PFSK-1 (cell line): ENCODE measurements around the gene HDGFL3.

Experiments
- FOXP2 ChIP-seq: optimal IDR thresholded peaks from 2 replicates; pipeline ENCODE3; 2011; ENCODE audit warnings: borderline replicate concordance, control low read depth, inconsistent platforms; ENCODE audit not compliant: insufficient read depth; ENCODE audit errors: extremely low read length, extremely low read depth
- POLR2AphosphoS5 ChIP-seq: IDR thresholded peaks from 2 replicates; pipeline ENCODE4 v1.6.1; 2012; ENCODE audit warnings: low read depth, mild to moderate bottlenecking, control low read depth, low read length, moderate library complexity
- SIN3A ChIP-seq: IDR thresholded peaks from 2 replicates; pipeline ENCODE4 v1.6.1; 2012; ENCODE audit warnings: mild to moderate bottlenecking, low read length, moderate library complexity, borderline replicate concordance; ENCODE audit not compliant: insufficient read depth
- TAF1 ChIP-seq: IDR thresholded peaks from 2 replicates; pipeline ENCODE4 v1.6.1; 2012; ENCODE audit warnings: low read length, control low read depth, borderline replicate concordance; ENCODE audit not compliant: insufficient read depth
- TF ChIP-seq, protein P1 (sequence below), 2 experiments: IDR thresholded peaks; 2 replicates each; pipeline versions ENCODE4 v1.6.1 to v1.8.0; 2011 to 2012; ENCODE audit warnings: low read depth in 2 of 2, low read length in 2 of 2, control low read depth in 1 of 2, inconsistent platforms in 1 of 2, mild to moderate bottlenecking in 1 of 2, moderate library complexity in 1 of 2; ENCODE audit not compliant: insufficient read depth in 1 of 2

The HDGFL3 gene

DNA sequence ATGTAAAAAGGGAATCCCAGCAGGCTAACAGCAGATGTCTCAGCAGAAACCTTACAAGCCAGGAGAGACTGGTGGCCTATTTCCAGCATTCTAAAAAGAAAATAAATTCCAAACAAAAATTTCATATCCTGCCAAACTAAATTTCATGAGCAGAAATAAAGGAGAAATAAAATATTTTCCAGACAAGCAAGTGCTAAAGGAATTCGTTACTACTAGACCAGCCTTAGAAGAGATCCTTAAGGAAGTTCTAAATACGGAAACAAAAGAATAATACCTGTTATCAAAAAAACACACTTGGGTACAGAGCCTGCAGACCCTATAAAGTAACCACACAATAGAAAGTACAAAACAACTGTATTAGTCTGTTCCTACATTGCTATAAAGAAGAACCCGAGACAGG lies 41.4 kb downstream of the HDGFL3 start:
- no peak for TF ChIP-seq POLR2AphosphoS5
- no peak for TF ChIP-seq TAF1
- no peak for TF ChIP-seq SIN3A
- TF ChIP-seq, protein P1, sequence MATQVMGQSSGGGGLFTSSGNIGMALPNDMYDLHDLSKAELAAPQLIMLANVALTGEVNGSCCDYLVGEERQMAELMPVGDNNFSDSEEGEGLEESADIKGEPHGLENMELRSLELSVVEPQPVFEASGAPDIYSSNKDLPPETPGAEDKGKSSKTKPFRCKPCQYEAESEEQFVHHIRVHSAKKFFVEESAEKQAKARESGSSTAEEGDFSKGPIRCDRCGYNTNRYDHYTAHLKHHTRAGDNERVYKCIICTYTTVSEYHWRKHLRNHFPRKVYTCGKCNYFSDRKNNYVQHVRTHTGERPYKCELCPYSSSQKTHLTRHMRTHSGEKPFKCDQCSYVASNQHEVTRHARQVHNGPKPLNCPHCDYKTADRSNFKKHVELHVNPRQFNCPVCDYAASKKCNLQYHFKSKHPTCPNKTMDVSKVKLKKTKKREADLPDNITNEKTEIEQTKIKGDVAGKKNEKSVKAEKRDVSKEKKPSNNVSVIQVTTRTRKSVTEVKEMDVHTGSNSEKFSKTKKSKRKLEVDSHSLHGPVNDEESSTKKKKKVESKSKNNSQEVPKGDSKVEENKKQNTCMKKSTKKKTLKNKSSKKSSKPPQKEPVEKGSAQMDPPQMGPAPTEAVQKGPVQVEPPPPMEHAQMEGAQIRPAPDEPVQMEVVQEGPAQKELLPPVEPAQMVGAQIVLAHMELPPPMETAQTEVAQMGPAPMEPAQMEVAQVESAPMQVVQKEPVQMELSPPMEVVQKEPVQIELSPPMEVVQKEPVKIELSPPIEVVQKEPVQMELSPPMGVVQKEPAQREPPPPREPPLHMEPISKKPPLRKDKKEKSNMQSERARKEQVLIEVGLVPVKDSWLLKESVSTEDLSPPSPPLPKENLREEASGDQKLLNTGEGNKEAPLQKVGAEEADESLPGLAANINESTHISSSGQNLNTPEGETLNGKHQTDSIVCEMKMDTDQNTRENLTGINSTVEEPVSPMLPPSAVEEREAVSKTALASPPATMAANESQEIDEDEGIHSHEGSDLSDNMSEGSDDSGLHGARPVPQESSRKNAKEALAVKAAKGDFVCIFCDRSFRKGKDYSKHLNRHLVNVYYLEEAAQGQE (IDR thresholded peaks at IDR 0.05; ENCODE audit: insufficient read depth in 1 of 2, low read depth in 2 of 2, low read length in 2 of 2): no peak
- no peak for TF ChIP-seq FOXP2

DNA sequence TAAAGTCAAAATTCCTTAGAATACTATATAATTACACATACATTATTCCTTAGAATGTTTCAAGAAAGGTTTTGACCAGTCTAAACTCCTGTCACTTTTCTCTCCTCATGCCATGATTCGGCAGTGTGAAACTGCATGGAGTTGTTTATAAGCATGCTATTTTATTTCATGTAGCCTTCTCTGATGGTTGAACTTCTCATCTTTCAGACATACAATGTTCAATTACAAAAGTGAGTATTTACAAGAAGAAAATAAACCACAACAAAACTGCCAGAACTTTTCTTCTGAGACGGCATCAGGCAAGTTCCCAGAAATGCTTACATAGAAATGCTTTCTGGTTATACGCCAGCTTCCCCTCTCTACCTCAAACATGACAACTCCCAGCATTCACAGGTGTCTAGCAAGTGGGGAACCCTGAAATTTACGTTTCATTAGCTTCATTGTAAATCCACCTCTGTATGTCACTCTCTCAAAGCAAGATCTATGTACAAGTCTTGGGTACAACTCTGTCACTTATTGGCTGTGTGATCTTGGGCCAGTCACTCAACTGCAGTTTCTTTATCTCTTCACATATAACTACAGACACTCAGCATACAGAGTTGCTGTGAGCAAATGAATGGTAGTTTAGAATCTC lies 42.7 kb downstream of the HDGFL3 start:
- no peak for TF ChIP-seq FOXP2
- no peak for TF ChIP-seq SIN3A
- TF ChIP-seq TAF1: no peak
- TF ChIP-seq, protein P1 (IDR thresholded peaks at IDR 0.05; ENCODE audit: insufficient read depth in 1 of 2, low read depth in 2 of 2, low read length in 2 of 2): no peak

DNA sequence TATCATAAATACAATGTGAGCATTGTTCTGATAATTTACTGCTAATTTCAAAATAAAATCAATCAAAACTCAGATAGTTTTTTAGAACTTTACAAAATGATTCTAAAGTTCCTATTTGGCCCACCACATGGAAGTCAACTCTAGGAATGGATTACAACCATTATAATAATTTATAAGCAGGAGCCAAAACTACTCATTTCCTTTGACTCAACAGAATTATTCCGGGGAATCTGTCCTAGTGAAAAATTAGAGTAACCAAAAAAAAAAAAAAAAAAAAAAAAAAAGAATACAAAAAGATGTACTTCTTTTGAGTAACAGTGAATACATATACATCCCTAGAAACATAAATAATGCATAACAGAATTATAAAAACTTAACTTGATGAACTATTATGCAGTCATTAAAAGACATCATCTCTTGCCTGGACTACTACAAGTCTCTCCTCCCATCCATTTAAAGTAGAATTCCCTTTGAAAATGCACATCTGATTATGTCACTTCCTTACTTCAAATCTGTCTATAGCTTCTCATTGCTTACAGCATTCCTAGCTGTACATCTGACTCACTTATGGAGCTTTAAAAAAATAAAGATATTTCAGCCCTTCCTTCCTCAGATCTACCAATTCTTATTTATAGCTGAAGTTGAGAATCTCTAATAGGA lies 43.4 kb downstream of the HDGFL3 start:
- TF ChIP-seq, protein P1 (IDR thresholded peaks at IDR 0.05; ENCODE audit: insufficient read depth in 1 of 2, low read depth in 2 of 2, low read length in 2 of 2): no peak
- no peak for TF ChIP-seq SIN3A

DNA sequence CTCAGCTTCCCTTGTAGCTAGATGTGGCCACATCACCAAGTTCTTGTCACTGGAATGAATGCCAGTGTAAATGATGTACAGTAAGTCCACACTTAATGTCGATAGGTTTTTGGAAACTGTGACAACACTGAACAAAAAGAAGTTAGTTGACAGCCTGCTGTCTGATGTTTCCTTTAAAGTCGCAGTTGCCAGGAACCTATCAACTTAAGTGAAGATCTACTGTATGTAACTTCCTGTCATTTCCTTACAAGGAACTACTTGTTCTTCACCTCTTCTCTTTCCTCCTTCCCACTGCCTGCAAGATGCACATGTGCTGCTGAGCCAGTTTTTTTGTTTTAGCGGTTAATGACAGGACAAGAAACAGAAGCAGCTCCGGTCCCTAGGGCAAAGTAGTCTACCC lies 44.6 kb downstream of the HDGFL3 start:
- TF ChIP-seq, protein P1 (IDR thresholded peaks at IDR 0.05; ENCODE audit: insufficient read depth in 1 of 2, low read depth in 2 of 2, low read length in 2 of 2): no peak
- TF ChIP-seq TAF1: no peak

DNA sequence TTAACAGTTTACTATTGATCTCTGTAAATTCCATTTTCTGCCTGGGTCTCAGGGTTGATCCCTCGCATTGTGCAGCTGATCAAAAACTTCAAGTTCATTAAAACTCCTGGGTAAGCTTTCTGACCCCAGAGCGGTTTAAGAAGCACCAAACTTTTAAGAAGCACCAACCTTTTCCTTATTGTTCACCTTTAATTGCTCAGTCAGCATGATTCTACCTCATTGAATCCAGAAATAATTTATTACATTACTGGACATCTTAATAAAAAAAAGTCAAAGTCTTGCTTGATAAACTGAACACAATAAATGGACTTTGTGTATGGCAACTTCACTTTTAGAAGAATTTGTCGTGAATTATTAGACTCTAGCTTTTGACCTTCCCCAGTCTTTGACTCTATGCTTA lies 46.9 kb downstream of the HDGFL3 start:
- no peak for TF ChIP-seq TAF1
- TF ChIP-seq POLR2AphosphoS5: no peak
- TF ChIP-seq FOXP2: no peak
- TF ChIP-seq, protein P1 (IDR thresholded peaks at IDR 0.05; ENCODE audit: insufficient read depth in 1 of 2, low read depth in 2 of 2, low read length in 2 of 2): no peak
